ENCODE measurements around the gene KDM8. TPM values are rescaled to one million over a fixed set of nuclear protein-coding genes. Genes with fewer than 3 reads are reported as not detected.

Gene KDM8
- total RNA-seq, 1 donor from 2014 or later = 6.1 TPM

GRCh38 chr16:27239906-27240655 is 36.8 kb downstream of the KDM8 start:
- DNase-seq = peak; percentile 42
- Histone ChIP-seq H3K4me3 (no peak overlapping the region), H3K4me1 (peaks cover 84% of the 10 kb centered on the region), H3K36me3 (no peaks in the 10 kb centered on the region), H3K27ac (peak overlapping the region; percentile 83), H3K27me3 (no peaks in the 10 kb centered on the region), H3K9me3 (no peaks in the 10 kb centered on the region)
- TF ChIP-seq CTCF (IDR thresholded peaks at IDR 0.05) = no peak
- intact Hi-C loops (cut with DNase I) = loop anchor here (10.0 kb wide), 1 partner anchor 125 kb away; no protein-coding TSS in a partner anchor
- no peak for ATAC-seq

- intact Hi-C loops (cut with DNase I) = no loop called here
- H3K27me3 ChIP-seq = no peaks in the 10 kb centered on the region
- no peaks in the 10 kb centered on the region for H3K9me3 ChIP-seq
- H3K36me3 ChIP-seq = no peaks in the 10 kb centered on the region
- peak overlapping the region; percentile 83 for H3K27ac ChIP-seq
- peaks cover 77% of the 10 kb centered on the region for H3K4me1 ChIP-seq
- ATAC-seq = no peak
- no peak overlapping the region for H3K4me3 ChIP-seq
- no peak for TF ChIP-seq CTCF (IDR thresholded peaks at IDR 0.05)
- DNase-seq = peak; percentile 60
Measured at GRCh38 chr16:27240948-27241531, 37.7 kb downstream of the KDM8 start.

GRCh38 chr16:27241658-27242057 is 38.3 kb downstream of the KDM8 start:
- intact Hi-C loops (cut with DNase I) = no loop called here
- no peak for TF ChIP-seq CTCF (IDR thresholded peaks at IDR 0.05)
- DNase-seq (peak; percentile 42), ATAC-seq (no peak)
- Histone ChIP-seq H3K4me3 (no peak overlapping the region), H3K4me1 (peaks cover 71% of the 10 kb centered on the region), H3K9me3 (no peaks in the 10 kb centered on the region), H3K36me3 (no peaks in the 10 kb centered on the region), H3K27ac (peak overlapping the region; percentile 83), H3K27me3 (no peaks in the 10 kb centered on the region)

GRCh38 chr16:27242398-27242797 is 39.1 kb downstream of the KDM8 start:
- Histone ChIP-seq H3K36me3 (no peaks in the 10 kb centered on the region), H3K27me3 (no peaks in the 10 kb centered on the region), H3K4me3 (peak overlapping the region; percentile 22), H3K4me1 (peaks cover 63% of the 10 kb centered on the region), H3K9me3 (no peaks in the 10 kb centered on the region), H3K27ac (peak overlapping the region; percentile 83)
- intact Hi-C loops (cut with DNase I) = no loop called here
- TF ChIP-seq CTCF (IDR thresholded peaks at IDR 0.05) = no peak
- no peak for ATAC-seq
- DNase-seq = no peak

GRCh38 chr16:27242868-27243590 is 39.7 kb downstream of the KDM8 start:
- H3K27ac ChIP-seq = peak overlapping the region; percentile 83
- intact Hi-C loops (cut with DNase I) = no loop called here

More at GRCh38 chr16:27242868-27243590, 39.7 kb downstream of the KDM8 start:
- DNase-seq (peak; percentile 77), ATAC-seq (peak; percentile 82)
- Histone ChIP-seq H3K9me3 (no peaks in the 10 kb centered on the region), H3K4me1 (peaks cover 57% of the 10 kb centered on the region), H3K4me3 (peak overlapping the region; percentile 22), H3K36me3 (no peaks in the 10 kb centered on the region), H3K27me3 (no peaks in the 10 kb centered on the region)
- TF ChIP-seq CTCF (IDR thresholded peaks at IDR 0.05) = no peak

Measured in upper lobe of right lung (tissue), 1 donor.